Mucosa of gallbladder (tissue), 1 donor: ENCODE measurements around the gene EVI2A. TPM values are rescaled to one million over a fixed set of nuclear protein-coding genes. Genes with fewer than 3 reads are reported as not detected.
"Not testable (repeated sequence)": the region's sequence is repeated elsewhere in the genome, so short reads cannot be mapped to it uniquely, and the experiment has no call there.

Source experiments
- DNase-seq: peaks from one replicate; pipeline ENCODE4 v3.0.0-alpha.2; 2020; ENCODE audit warnings: low spot score
- total RNA-seq: library from RNA; stranded (reverse); gene quantifications from one replicate; pipeline ENCODE4 v1.2.1, GENCODE V29; 2021
- donor health status: DM: no; HTN: no; CAD: no.

EVI2A gene, protein sequence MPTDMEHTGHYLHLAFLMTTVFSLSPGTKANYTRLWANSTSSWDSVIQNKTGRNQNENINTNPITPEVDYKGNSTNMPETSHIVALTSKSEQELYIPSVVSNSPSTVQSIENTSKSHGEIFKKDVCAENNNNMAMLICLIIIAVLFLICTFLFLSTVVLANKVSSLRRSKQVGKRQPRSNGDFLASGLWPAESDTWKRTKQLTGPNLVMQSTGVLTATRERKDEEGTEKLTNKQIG
- 10.9 TPM for total RNA-seq

GRCh38 chr17:31321481-31321880 lies at the start of gene EVI2A:
Gene EVI2A (minus strand): TSS chr17:31321622. CDS start chr17:31319013, 2,609 bp downstream.
- DNase-seq, result peak; percentile 26

GRCh38 chr17:31369266-31369665 lies 47.8 kb upstream of the EVI2A start:
- DNase-seq, result no peak

DNA sequence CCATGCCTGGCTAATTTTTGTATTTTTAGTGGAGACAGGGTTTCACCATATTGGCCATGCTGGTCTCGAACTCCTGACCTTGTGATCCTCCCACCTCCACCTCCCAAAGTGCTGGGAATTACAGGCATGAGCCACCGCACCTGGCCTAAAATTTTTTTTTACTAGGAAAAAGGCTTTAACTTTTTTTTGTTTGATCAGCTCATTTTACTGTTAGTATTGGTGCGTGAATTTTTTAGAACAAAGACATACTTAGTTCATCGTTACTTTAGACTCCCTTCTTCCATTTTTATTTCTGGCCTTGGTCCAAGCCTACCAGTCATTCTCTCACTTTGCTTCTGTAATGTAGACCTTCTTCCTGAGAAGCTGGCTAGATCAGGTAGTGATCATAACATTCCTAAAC lies 44.7 kb upstream of the EVI2A start:
- DNase-seq, result no peak

DNA sequence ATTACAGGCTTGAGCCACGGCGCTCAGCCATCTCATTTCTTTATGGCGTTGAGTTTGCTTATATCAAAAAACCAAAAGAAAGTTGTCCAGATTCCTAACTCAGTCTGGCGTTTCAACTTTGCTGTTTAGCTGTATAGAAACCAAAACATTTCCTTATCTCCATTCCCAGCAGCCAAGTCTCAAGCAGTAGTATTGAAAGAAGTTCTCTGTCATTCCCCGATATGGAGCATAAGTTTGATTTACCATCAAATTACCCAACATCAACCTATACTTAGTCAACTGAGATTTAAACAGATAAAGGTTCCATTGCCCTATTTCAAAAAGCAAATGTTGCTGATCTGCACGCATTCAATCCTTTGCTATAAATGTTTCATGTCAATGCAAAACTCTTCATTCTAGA lies 42.6 kb upstream of the EVI2A start:
- DNase-seq, result no peak

GRCh38 chr17:31357839-31358394 lies 36.5 kb upstream of the EVI2A start:
- no peak for DNase-seq

DNA sequence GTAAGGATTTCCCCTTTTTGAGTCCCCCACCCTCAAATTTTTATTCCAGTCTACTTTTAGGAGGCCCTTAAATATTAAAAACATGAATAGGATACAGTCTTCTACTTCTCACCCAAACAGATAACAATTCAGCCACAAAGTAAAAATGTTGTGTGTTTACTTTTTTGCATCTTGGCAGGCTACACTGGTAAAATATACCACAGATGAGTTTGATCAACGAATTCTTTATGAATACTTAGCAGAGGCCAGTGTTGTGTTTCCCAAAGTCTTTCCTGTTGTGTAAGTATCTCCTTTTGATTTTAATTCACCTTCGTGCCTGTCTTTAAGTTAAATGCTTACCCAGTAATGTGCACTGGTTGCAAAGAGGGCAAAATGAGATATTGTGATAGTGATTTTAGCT lies 35.7 kb upstream of the EVI2A start:
- no peak for DNase-seq

DNA sequence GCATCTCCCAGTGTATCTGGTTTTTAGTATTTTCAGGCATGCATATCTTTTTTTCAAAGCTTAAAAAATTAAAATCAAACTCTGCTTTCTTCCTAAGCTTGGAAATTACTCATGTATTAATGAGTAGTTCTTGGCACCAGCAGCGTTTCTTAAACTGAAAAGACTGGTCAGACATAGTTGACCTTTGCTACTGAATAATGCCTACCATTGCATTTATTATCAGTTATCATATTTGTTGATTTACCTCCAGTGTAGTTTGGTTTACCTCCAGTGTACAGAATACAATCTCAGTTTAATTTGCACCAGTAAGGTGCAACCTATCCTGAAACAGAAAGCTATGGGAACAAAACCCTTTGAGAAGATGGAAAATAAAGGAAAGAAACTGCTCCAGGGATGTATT lies 34.5 kb upstream of the EVI2A start:
- no peak for DNase-seq

- DNase-seq, result no peak
These were observed 28.0 kb upstream of the EVI2A start for GRCh38 chr17:31349454-31349853.

GRCh38 chr17:31345191-31345747 lies 23.8 kb upstream of the EVI2A start:
- not testable (repeated sequence) for DNase-seq

DNA sequence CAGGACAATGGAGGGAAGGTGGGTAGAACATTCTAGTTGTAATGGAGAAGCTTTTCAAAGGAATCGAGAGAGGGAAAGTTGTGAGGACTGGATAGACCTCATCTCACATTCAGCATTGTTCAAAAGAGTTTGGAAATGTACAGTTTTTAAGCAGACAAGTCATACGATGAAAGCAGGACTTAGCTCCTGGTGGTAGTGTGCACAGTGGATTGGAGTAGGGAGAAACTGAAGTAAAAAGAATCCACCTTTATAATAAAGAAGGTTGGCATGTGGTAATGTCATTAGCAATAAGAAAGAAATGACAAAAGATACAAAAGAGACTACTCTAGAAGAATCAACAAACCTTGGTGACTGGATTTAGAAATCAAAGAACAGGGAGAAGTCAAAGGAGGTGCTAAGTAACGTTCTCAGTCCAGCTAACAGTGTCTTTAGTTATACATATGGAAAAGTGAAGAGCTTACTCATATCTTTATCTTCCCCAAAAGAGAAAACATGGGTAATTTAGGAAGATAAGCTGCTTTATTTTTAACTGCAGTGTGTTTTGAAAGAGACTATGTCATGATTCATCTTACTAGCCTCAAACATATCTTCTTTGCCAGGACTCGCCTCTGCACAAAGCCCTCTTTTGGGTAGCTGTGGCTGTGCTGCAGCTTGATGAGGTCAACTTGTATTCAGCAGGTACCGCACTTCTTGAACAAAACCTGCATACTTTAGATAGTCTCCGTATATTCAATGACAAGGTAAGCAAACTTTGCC lies 18.7 kb upstream of the EVI2A start:
- no peak for DNase-seq

DNA sequence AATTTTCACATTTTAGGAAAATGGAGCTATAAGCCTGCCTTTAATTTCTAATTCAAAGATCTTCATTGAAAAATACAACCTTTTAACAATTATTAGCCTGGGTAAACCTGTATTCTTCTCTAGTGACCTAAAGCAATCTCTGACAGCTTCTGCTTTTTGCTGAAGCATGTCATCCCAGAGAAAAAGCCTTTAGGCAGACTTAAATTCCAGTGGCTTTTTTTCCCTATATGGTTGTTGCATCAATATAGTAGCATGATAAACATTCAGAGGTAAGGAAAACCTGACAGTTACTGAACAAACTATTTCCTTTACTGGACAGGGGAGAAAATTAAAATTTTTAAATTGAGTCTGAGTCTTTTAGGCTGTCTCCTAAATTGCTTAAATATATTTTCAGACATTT lies 7.8 kb upstream of the EVI2A start:
- DNase-seq, result no peak

DNA sequence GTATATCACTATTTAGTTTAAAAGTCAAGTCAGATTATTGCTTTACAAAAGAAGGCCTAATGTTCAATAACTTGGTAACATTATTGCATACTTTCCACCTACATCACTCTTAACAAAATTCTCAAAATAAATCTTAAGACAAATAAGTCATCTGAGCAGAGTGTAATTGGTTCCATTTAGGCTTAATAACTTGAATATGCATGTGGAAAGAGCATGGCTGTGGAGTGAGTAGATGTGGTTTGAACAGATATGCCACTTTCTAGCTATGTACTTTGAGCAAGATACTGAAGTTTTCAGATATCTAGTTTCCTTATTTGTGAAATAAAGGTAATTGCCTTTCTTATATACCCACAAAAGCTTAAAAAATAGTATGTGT lies 6.7 kb upstream of the EVI2A start:
- DNase-seq, result no peak

DNA sequence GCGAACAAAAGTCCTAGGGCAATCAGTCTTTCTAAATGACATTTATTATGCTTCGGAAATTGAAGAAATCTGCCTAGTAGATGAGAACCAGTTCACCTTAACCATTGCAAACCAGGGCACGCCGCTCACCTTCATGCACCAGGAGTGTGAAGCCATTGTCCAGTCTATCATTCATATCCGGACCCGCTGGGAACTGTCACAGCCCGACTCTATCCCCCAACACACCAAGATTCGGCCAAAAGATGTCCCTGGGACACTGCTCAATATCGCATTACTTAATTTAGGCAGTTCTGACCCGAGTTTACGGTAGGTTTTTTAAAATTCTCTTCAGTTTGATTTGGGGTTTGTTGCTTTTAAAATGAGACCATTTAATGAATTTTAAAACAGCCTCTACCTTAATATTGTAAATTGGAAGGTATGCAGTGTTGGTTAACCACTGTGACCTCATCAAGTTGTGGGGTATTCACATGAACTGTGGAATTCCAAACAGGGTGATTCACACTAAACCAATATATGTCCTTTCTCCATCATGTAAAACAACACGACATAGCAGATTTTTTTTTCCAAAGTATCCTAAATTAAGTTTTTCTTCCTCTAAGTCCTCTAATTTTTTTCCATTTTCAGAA lies 6.2 kb upstream of the EVI2A start:
- DNase-seq, result no peak

GRCh38 chr17:31323551-31323950 lies 2.1 kb upstream of the EVI2A start:
- DNase-seq, result no peak

- DNase-seq, result no peak
These were observed 544 bp upstream of the EVI2A start for GRCh38 chr17:31321966-31322365.

DNA sequence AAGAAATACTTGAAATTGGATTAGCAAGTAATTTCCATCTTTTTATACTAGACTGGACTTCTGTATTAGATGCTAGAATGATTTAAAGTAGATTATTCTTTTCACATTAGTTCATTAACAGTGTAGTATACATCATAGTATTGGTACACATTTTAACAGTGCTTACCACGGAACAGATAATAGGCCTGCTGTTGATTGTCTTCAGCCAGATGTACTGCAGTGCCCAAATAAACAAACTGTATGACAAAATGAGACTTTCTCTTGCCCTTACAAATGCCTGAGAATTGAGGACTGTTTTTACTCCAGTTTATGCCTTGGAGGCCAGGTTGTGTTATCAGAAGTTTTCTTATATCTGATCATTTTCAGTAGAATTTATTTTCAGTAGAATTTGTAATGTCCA lies 631 bp downstream of the EVI2A start:
- no peak for DNase-seq

GRCh38 chr17:31320241-31320640 lies 1.2 kb downstream of the EVI2A start:
- no peak for DNase-seq

GRCh38 chr17:31318851-31319661 lies 2.4 kb downstream of the EVI2A start:
- DNase-seq, result no peak

- DNase-seq, result peak; percentile 53
These were observed 3.1 kb downstream of the EVI2A start for GRCh38 chr17:31318298-31318801.

GRCh38 chr17:31314782-31315100 lies 6.7 kb downstream of the EVI2A start:
- DNase-seq, result no peak

DNA sequence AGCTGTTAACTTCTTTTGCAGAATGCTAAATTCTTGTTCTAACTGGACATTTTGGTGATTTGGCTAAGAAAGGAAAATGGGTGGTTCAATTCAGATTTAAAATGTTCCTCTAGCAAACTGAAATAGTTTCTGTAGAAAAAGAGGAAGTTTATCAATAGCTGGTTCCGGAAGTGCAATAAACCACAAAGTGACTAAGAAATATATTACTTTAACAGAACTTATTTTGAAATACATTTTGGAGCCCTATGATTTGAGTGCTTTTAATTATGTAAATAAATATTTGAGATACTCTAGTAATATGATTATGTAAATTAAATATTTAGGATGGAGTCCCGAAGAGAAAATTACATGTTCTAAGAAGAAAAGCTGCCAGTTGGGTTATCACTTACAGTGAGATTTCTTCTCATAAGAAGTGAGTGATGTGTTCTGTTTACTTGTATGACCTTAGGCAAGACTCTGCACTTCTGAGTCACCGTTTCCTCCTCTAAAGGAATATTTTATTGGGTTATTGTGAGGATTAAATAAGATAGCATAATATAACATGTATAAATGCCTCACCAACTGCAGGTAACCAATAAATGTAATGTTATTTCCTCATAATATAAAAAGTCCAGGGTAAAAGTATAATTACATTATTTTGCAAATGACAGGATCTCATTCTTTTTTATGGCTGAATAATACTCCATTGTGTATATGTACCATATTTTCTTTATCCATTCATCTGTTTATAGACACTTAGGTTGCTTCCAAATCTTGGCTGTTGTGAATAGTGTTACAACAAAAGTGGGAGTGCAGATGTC lies 7.2 kb downstream of the EVI2A start, which contains the start of gene EVI2B:
TSS of gene EVI2B (minus strand) at position 73 of the 800 bp plus-strand sequence. CDS start 8,445 bp downstream, outside the sequence.
- no peak for DNase-seq
